DMS53 (cell line): ENCODE measurements around the gene MMP24OS.

Experiments
- DNase-seq: peaks from one replicate; lab custom pipeline; 2025; lab: John Stamatoyannopoulos, UW

MMP24OS gene

GRCh38 chr20:35306931-35307517 is 29.1 kb upstream of the MMP24OS start:
- DNase-seq, result peak; percentile 89

- peak; percentile 98 for DNase-seq
These were observed 28.0 kb upstream of the MMP24OS start for GRCh38 chr20:35305682-35306556.

- no peak for DNase-seq
These were observed 27.0 kb upstream of the MMP24OS start for GRCh38 chr20:35304956-35305355.

GRCh38 chr20:35303735-35304491 is 26.0 kb upstream of the MMP24OS start:
- peak; percentile 96 for DNase-seq

- DNase-seq, result no peak
These were observed 25.4 kb upstream of the MMP24OS start for GRCh38 chr20:35303382-35303734.

GRCh38 chr20:35302421-35303335 is 24.8 kb upstream of the MMP24OS start:
- no peak for DNase-seq

- no peak for DNase-seq
These were observed 23.5 kb upstream of the MMP24OS start for GRCh38 chr20:35301426-35301825.

GRCh38 chr20:35300469-35301262 is 22.7 kb upstream of the MMP24OS start:
- no peak for DNase-seq

- DNase-seq, result no peak
These were observed 21.9 kb upstream of the MMP24OS start for GRCh38 chr20:35299780-35300179.

- no peak for DNase-seq
These were observed 20.3 kb upstream of the MMP24OS start for GRCh38 chr20:35298264-35298663.

GRCh38 chr20:35297740-35298139 is 19.8 kb upstream of the MMP24OS start:
- DNase-seq, result no peak

- DNase-seq, result peak; percentile 23
These were observed 19.2 kb upstream of the MMP24OS start for GRCh38 chr20:35297155-35297554.

- DNase-seq, result no peak
These were observed 18.2 kb upstream of the MMP24OS start for GRCh38 chr20:35296101-35296554.

- no peak for DNase-seq
These were observed 17.8 kb upstream of the MMP24OS start for GRCh38 chr20:35295674-35296073.

GRCh38 chr20:35295058-35295457 is 17.1 kb upstream of the MMP24OS start:
- DNase-seq, result no peak

- DNase-seq, result no peak
These were observed 16.4 kb upstream of the MMP24OS start for GRCh38 chr20:35294293-35294685.

GRCh38 chr20:35293303-35294292 is 15.7 kb upstream of the MMP24OS start:
- no peak for DNase-seq

- no peak for DNase-seq
These were observed 14.8 kb upstream of the MMP24OS start for GRCh38 chr20:35292504-35293285.
